ENCODE measurements around the gene MAP3K20.
"Not testable (repeated sequence)": the region's sequence is repeated elsewhere in the genome, so short reads cannot be mapped to it uniquely, and the experiment has no call there.

MAP3K20 gene

GRCh38 chr2:173126819-173127218 lies 51.2 kb downstream of the MAP3K20 start:
- DNase-seq = no peak

GRCh38 chr2:173128132-173128531 lies 52.5 kb downstream of the MAP3K20 start:
- not testable (repeated sequence) for DNase-seq

- DNase-seq = no peak
These were observed 55.1 kb downstream of the MAP3K20 start for GRCh38 chr2:173130496-173131465.

- no peak for DNase-seq
These were observed 56.9 kb downstream of the MAP3K20 start for GRCh38 chr2:173132531-173132930.

GRCh38 chr2:173134703-173135102 lies 59.1 kb downstream of the MAP3K20 start:
- no peak for DNase-seq

GRCh38 chr2:173136067-173136466 lies 60.4 kb downstream of the MAP3K20 start:
- no peak for DNase-seq

- no peak for DNase-seq
These were observed 61.0 kb downstream of the MAP3K20 start for GRCh38 chr2:173136599-173136998.

- no peak for DNase-seq
These were observed 62.0 kb downstream of the MAP3K20 start for GRCh38 chr2:173137610-173138009.

GRCh38 chr2:173138962-173139361 lies 63.3 kb downstream of the MAP3K20 start:
- no peak for DNase-seq

- no peak for DNase-seq
These were observed 66.0 kb downstream of the MAP3K20 start for GRCh38 chr2:173141666-173142065.

- DNase-seq = no peak
These were observed 69.8 kb downstream of the MAP3K20 start for GRCh38 chr2:173145454-173145853.

- no peak for DNase-seq
These were observed 70.9 kb downstream of the MAP3K20 start for GRCh38 chr2:173146590-173146989.

GRCh38 chr2:173148520-173148919 lies 72.9 kb downstream of the MAP3K20 start:
- DNase-seq = no peak

GRCh38 chr2:173149491-173149890 lies 73.8 kb downstream of the MAP3K20 start:
- peak; percentile 64 for DNase-seq

GRCh38 chr2:173150087-173150486 lies 74.4 kb downstream of the MAP3K20 start:
- no peak for DNase-seq

- no peak for DNase-seq
These were observed 75.3 kb downstream of the MAP3K20 start for GRCh38 chr2:173150963-173151362.

GRCh38 chr2:173151671-173152401 lies 76.2 kb downstream of the MAP3K20 start:
- DNase-seq = no peak

- no peak for DNase-seq
These were observed 77.7 kb downstream of the MAP3K20 start for GRCh38 chr2:173153301-173153885.

- DNase-seq = no peak
These were observed 82.1 kb downstream of the MAP3K20 start for GRCh38 chr2:173157676-173158293.

- no peak for DNase-seq
These were observed 84.3 kb downstream of the MAP3K20 start for GRCh38 chr2:173159791-173160463.

- no peak for DNase-seq
These were observed 85.0 kb downstream of the MAP3K20 start for GRCh38 chr2:173160618-173161017.

GRCh38 chr2:173161040-173161439 lies 85.4 kb downstream of the MAP3K20 start:
- DNase-seq = no peak

Data from activated naive CD4-positive, alpha-beta T cell treated with Interleukin-2 at 50 U/mL for 16 hours (primary cell).